GM12865 (cell line): ENCODE measurements around the gene CNTRL.

Source experiments
- DNase-seq: peaks from one replicate; pipeline ENCODE4 v3.0.0; 2010; ENCODE audit warnings: low read depth
- H3K4me3 ChIP-seq: 2 replicates; pipeline ENCODE4 v1.5.1; 2011; ENCODE audit warnings: mild to moderate bottlenecking, low read depth, low read length, control low read depth
- TF ChIP-seq, protein P1 (sequence below): IDR thresholded peaks from 2 replicates; pipeline ENCODE4 v1.5.1; 2011; ENCODE audit warnings: low read length, control low read depth, low read depth, inconsistent platforms; ENCODE audit not compliant: insufficient read depth; ENCODE audit errors: missing control alignments

Gene CNTRL

DNA sequence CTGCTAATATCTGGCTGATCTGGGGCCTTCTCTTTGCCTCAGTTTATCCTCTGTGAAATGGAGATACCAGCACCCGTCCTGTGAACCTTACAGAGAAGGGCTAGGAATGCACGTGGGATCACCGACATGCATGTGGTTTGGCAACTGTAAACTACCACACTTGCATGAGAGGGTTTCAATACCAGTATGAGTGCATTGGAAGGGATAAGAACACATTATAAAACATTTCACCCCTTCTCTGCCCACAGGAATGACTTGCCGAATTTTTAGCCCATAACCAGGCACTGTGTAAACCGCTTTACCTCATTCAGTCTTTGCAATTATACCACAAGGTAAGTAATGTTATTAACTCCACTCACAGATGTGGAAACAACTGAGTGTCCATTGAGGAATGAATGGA is 135.8 kb downstream of the CNTRL start:
- H3K4me3 ChIP-seq: no peak overlapping the region
- TF ChIP-seq, protein P1, sequence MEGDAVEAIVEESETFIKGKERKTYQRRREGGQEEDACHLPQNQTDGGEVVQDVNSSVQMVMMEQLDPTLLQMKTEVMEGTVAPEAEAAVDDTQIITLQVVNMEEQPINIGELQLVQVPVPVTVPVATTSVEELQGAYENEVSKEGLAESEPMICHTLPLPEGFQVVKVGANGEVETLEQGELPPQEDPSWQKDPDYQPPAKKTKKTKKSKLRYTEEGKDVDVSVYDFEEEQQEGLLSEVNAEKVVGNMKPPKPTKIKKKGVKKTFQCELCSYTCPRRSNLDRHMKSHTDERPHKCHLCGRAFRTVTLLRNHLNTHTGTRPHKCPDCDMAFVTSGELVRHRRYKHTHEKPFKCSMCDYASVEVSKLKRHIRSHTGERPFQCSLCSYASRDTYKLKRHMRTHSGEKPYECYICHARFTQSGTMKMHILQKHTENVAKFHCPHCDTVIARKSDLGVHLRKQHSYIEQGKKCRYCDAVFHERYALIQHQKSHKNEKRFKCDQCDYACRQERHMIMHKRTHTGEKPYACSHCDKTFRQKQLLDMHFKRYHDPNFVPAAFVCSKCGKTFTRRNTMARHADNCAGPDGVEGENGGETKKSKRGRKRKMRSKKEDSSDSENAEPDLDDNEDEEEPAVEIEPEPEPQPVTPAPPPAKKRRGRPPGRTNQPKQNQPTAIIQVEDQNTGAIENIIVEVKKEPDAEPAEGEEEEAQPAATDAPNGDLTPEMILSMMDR: no peak
- DNase-seq: peak; percentile 41

DNA sequence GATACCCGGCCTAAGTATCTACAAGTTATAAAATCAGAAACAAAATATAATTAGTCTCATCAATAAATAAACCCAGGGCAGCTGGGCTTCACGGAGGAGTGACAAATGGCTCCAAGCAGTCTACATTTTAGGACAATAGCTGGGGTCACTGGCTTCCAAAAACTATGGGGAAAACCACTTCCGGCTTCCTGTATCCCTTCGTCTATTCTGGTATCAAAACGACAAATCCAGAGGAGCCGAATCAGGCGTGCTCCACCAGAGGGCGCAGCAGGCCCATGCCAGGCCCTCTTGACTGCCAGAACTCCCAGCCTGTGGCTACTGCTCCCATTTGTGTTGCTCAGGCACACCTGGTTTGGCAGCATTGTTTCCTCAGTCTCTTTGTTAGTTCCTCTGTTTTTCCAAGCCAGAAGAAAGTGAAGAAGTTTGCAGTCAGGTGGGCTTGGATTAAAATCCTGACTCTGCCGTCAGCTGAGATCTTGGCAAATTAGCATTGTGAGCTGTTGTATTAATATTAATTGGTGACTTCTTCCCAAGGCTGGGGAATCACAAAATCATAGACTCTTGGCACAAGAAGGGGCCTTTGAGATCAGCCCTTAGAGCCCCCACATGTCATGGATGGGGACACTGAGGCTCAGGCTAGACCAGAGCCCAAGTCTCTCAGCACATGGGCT is 138.5 kb downstream of the CNTRL start:
- TF ChIP-seq, protein P1: peak; percentile 93
- no peak overlapping the region for H3K4me3 ChIP-seq
- peak; percentile 82 for DNase-seq

DNA sequence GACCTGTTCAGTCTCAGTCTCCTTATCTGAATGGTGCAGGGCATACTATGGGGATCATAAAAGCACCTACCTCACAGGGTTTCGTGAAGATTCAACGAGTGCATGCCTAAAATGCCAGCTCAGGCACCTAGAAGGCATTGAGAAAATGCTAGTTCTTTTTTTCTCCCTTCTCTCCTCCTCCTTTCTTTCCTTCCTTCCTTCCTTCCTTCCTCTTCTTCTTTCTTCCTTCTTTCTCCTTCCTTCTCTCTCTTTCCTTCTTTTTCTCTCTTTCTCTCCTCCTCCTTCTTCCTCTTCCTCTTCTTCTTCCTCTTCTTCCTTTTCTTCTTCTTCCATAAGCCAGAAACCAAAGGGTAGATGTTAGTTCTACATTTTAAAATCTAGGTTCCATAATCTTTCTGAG is 139.2 kb downstream of the CNTRL start:
- DNase-seq: no peak
- H3K4me3 ChIP-seq: no peak overlapping the region
- TF ChIP-seq, protein P1: no peak

DNA sequence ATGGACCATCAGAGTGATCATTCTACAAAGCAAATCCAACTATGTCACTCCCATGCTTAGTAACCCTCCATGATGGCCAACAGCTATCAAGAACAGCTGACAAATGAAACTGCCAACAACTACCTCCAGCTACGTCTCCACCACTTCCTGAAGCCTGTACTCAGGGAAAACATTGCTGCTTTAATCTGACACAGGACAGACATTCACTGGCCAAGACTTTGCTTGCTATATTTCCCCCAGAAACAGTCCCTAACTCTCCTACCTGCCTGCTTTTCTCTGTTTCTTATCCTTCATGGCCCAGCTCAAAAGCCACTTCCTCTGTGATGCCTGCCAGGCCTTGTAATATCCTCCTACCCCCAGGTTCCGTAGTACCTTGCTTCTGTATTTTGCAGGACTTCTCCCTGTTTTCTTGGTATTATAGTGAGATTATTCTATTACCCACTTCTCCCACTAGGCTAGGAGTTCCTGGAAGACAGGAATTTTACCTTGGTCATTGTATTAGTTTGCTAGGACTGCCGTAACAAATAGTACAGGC is 141.6 kb downstream of the CNTRL start:
- no peak overlapping the region for H3K4me3 ChIP-seq
- no peak for DNase-seq
- TF ChIP-seq, protein P1: no peak

DNA sequence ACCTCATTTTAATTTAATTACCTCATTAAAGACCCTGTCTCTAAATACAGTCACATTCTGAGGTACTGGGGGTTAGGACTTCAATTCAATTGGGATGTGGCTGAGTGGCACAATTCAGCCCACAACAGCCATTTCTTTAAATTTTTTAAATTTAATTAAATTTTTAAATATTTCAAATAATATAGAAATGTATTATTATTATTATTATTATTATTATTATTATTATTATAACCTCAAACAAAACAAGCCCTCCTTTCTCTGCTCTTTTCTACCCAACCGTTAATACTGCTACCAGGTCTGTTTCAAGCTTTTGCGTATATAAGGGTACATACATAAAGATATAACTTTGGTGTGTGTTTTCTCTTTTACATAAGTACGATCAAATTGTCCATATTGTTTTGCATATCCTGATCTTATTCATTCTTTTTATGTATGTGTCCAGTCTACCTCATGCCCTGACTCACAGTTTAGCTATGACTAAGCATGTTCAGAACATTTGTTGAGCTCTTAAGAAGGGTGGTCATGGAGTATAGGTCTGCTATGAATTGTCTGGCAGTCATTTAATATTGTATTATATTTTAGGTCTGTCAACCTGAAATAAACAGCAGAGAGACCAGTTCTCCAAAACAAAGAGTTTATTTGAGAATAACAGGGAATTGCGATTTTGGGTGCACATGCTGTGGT is 143.0 kb downstream of the CNTRL start:
- no peak overlapping the region for H3K4me3 ChIP-seq
- TF ChIP-seq, protein P1: no peak
- peak; percentile 80 for DNase-seq

DNA sequence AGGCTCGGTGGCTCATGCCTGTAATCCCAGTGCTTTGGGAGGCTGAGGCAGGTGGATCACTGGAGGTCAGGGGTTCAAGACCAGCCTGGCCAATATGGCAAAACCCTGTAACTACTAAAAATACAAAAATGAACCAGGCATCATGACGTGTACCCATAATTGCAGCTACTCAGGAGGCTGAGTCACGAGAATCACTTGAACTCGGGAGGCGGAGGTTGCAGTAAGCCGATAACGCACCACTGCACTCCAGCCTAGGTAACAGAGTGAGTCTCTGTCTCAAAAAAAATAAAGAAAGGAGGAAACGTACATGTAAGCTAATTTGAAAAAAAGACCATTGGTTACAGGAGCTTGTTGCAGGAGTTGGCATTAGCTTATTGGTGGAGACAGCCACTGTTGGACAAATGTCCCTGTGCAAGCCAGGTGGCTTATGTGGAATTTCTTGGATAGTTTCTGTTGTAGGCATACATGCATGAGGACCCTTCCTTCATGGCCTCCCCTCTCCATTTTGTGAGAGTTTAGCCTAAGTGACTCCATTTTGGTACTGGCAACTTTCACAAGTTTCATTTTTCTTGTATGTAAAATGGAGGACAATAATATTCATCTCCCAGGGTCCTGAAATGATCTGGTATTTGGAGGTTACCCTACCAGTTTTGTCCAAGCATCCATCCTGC is 143.7 kb downstream of the CNTRL start:
- TF ChIP-seq, protein P1: no peak
- no peak for DNase-seq
- no peak overlapping the region for H3K4me3 ChIP-seq
